HG02623 (cell line): ENCODE measurements around the gene C19orf67.

Experiments used
- ATAC-seq: cut with Tn5 transposase; IDR thresholded peaks from one replicate; pipeline ENCODE4 v1.9.1; 2021; ENCODE audit warnings: moderate library complexity; ENCODE audit not compliant: unreplicated experiment

C19orf67 gene

GRCh38 chr19:14088634-14089411, 3.2 kb upstream of the C19orf67 start:
- no peak for ATAC-seq

GRCh38 chr19:14086098-14086497, 515 bp upstream of the C19orf67 start:
- no peak for ATAC-seq

- no peak for ATAC-seq
These were observed 3.0 kb downstream of the C19orf67 start for GRCh38 chr19:14082675-14082960.

- no peak for ATAC-seq
These were observed 3.5 kb downstream of the C19orf67 start for GRCh38 chr19:14081797-14082674.

GRCh38 chr19:14080887-14081796, 4.4 kb downstream of the C19orf67 start:
- peak; percentile 85 for ATAC-seq

- no peak for ATAC-seq
These were observed 7.2 kb downstream of the C19orf67 start for GRCh38 chr19:14078411-14078810.

- ATAC-seq, result no peak
These were observed 11.4 kb downstream of the C19orf67 start for GRCh38 chr19:14073925-14074838.

GRCh38 chr19:14073261-14073924, 12.2 kb downstream of the C19orf67 start:
- ATAC-seq, result peak; percentile 51

GRCh38 chr19:14072535-14073260, 12.9 kb downstream of the C19orf67 start, which contains the start of gene MISP3:
TSS of gene MISP3 (plus strand) at chr19:14072786. CDS start at chr19:14073310, 524 bp downstream.
- no peak for ATAC-seq

- ATAC-seq, result no peak
These were observed 15.1 kb downstream of the C19orf67 start for GRCh38 chr19:14070268-14071050.

GRCh38 chr19:14066134-14066533, 19.4 kb downstream of the C19orf67 start:
- ATAC-seq, result no peak

GRCh38 chr19:14063105-14063504, 22.5 kb downstream of the C19orf67 start:
- no peak for ATAC-seq

- no peak for ATAC-seq
These were observed 23.1 kb downstream of the C19orf67 start for GRCh38 chr19:14062558-14062855.

GRCh38 chr19:14061751-14062557, 23.6 kb downstream of the C19orf67 start, which contains the start of gene PALM3:
TSS of gene PALM3 (minus strand) at chr19:14062076. CDS start at chr19:14061980, 96 bp downstream.
- no peak for ATAC-seq

- no peak for ATAC-seq
These were observed 24.4 kb downstream of the C19orf67 start for GRCh38 chr19:14061081-14061749.

GRCh38 chr19:14059652-14060155, 25.9 kb downstream of the C19orf67 start:
- ATAC-seq, result no peak

GRCh38 chr19:14059093-14059480, 26.5 kb downstream of the C19orf67 start:
- ATAC-seq, result no peak
